SHP77 treated with DMSO at 0.1 percent for 48 hours (cell line): ENCODE results near the gene ZFPM1.
"Not testable (repeated sequence)": the region's sequence is repeated elsewhere in the genome, so short reads cannot be mapped to it uniquely, and the experiment has no call there.

Experiments
- DNase-seq: peaks from one replicate; lab custom pipeline; 2025; lab: John Stamatoyannopoulos, UW

Gene ZFPM1

DNA sequence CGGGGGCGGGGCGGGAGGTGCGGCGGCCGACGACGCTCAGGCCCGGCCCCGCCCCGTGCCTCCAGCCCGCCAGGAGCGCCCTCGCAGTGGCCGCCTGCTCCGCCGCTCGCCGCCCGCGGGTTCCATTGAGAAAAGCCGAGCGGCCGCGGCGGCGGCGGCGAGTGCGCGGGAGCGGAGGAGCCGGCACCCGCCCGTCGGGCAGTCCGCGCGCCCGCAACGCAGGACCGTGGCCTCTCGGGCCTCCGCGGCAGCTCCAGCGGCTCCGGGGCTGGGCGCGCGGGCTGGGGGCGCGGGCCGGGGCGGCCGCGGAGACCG is at the start of gene ZFPM1:
Gene ZFPM1, plus strand, starts transcription at position 64 of the 315 bp plus-strand sequence. CDS start 359 bp downstream, outside the sequence.
- no peak for DNase-seq

DNA sequence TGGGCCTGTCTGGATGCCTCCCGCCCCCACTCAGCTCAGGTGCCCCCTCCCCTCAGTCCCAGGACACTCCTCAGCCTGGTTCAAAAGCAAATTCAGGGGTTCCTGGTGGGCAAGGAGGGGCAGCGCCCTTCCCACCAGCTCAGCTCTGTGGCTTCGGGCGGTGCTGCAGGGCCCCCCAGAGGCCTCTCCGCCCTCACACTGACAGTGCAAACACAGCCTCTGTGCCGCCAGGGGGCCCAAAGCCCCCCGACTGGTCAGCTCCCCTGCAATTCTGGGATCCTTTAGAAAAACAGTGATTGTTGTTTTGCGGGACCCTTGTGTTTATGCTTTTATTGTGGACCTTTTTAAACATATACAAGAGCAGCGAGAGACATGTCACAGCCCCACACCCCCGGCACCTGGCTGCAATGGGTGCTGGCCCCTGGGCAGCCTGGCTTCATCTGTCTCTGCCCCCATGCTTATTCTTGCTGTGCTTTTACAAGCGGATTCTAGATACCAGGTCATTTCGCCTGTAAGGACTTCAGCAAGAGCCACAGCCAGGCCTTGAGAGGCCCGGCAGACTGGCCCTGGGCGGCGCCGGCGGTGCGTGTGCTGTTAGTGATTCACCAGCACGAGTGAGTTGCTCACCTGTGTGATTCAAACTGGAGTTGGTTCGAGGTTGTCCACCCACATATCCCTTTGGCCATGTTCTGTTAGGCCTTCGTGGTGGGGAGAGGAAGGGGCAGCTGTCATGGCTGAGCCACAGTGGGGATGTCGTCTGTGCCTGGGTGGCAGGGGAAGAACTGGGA is 49.1 kb upstream of the ZFPM1 start:
- no peak for DNase-seq

DNA sequence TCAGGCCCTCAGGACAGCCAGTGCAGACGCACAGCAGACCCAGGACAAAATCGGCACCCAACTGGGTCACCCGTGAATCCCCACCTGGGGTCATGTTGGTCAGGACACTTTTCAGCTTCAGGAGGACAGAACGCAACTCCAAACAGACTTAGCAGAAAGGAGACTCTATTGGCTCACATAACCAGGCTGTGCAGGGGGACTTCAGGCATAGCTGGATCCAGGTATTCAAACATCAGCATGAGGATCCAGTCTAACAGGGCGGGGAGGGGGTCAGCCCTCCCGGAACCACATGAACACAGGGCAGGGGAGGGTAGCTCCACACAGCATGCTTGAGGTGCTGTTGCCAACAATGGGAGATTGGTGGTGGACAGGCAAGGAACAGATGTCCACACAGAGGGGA is 48.3 kb upstream of the ZFPM1 start:
- DNase-seq: no peak

DNA sequence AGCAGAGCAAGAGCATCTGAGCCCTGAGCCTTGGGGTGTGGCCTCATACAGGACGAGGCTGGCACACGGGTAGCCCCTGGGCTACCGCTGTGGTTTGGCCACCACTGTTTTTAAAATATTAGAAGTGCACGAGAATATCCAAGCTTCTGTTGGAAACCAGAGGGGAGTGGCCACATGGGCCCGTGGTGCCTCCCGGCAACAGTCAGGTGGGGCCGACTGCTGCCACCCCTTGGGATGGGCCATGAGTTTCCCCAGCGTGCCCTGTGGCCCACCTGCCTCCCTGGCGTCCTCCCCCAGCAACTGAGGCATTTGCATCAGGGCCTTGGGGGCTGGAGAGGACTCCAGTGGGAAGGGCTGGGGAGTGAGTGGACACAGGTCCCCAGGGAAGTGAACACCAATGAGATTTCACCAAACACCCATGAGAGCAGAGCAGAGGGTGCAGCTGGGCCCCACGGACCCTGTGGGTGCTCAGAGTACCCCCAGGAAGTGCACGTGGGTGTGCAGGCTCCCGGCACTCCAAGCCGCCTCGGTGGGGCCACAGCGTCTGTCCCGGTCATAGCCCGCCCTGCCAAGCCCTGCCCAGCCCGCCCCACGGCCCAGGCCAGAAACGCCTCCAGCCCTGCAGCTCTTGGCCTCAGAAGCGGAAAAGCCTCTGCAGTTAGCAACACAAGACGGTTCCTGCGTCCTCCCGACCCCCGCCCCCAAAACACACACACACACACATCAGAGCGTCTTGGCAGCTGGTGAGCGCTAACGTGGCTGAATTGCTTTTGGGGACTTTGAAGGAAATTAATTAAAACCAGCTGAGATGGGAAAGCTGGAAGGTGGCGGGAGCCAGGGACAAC is 47.6 kb upstream of the ZFPM1 start:
- DNase-seq: no peak

DNA sequence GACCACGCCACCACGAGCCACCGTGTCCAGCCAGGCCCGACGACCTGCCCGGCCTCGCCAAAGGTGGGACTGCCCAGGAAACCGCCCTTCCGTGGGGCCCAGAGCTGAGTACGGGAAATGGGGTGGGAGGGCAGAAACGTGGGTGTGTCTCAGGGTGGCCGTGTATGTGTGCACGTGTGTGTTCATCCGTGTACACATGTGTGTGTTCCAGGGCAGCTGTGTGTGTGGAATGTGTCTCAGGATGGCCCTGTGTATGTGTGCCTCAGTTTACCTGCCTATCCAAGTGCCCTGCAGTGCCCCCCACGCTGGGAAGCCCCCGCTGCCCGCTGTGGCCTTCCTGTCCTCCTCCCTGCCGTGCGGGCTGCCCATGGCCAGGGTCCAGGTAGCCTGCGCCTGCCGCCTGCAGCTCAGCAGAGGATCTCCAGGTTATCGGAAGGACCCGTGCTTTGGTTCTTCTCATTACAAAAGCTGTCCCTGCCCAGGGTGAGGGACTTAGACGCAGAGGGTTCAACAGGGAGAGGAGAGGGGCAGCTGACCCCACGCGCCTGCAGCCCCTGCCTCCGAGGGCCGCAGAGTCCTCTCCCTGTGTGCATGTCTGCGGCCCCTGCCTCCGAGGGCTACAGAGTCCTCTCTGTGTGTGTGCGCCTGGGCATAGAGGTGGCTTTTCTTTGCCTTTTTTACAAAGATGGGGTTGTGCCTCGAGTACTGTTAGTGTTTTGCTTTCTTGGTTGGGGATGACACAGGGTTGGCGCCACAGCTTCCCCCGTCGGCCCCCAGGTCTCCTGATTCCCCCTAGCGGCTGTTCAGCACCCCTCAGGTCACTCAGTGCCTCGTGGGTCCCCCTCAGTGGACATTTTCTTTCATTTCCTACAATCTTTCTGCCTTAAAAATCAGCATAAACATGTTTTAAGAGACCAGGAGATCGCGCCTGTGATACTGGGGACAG is 46.7 kb upstream of the ZFPM1 start:
- DNase-seq: peak; percentile 26

DNA sequence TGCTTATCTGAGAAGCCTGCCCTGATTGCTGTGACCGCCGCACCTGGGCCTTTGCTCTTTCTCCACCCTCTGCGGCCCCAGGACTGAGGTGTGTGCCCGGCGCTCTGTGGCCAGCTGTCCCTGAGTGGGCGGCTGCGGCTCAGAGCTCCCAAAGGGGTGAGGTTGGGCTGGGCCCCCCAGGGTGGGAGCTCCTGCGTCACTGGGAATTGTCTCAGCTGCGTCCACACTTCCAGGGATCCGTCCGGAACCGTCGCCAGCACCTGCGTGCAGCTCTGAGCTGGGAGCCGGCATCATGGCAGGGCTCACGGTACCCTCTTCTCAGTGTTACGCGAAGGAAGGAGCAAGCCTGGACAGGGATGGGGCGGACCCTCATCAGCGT is 46.0 kb upstream of the ZFPM1 start:
- DNase-seq: no peak

DNA sequence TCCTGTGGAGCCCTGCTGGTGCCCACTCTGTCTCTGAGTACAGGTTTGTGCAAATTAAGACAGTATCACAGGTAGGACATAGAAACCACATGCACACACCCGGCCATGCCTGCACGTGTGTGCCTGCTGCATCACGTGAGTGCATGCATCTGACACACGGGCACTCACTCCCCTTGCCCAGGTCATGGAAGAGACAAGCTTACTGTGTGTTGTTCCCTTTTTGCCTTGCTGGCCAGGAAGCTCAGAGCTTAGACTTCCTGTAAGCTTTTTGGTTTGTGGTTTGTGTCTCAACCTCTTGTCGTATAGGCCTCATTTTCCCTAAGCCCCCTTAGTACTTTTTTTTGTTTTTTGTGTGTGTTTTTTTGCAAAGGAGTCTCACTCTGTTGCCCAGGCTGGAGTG is 45.3 kb upstream of the ZFPM1 start:
- no peak for DNase-seq

DNA sequence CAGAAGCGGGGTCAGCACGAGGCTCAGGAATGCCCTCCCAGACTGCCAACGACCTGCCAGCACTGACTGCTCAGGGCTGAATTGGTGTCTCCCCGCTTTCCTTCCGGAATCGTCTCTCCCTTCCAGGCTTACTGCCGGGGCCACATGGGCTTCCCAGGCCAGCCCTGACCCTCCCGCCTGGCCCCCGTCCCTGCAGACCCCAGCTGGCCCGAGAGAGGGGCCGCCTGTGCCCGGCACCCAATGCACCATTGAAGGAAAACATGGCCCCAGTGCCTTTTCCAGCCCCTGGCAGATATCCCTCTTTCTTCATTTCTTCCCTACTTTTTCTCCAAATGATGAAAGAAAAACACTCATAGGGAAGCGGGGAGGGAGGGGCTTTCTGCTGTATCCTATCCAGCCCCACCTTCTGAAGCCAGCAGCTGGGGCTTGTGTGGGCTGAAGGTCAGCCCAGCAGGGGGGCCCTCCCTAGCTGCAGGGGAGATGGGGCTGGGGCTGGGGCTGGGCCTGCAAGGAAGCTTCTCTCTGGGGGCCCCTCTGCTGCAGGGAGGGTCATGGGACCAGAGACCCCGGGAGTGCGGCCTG is 44.4 kb upstream of the ZFPM1 start:
- DNase-seq: no peak

DNA sequence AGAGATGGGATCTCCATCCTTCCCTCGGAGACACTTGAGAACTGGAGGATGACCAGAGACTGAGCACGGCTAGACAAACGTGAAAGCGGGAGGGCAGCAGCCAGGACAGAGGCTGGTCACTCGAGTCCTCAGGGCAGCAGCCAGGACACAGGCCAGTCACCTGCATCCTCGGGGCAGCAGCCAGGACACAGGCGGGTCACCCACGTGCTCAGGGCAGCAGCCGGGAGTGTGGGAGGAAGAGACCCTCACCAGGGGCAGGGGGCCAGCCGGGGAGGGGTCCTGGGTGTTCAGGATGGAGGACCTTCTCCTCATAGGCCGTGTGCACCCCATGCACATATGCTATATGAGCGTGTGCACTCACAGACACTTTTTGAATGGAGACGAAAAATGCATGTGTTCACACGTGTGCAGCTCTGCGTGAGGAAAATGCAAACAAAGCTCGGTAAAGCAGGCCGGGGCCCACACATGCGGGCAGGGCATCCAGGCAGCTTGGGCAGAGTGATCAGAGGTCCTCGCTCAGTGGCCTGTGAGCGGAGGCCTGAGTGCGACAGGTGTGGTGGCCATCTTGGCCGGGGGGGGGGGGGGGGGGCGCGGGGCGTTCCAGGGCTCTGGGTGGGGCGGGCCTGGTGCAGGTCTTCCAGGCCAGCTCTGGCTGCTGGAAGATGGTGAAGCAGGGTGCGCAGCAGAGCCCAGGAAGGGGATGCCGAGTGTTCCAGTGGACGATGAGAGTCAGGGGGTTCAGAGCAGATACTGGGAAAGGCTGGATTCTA is 43.6 kb upstream of the ZFPM1 start:
- DNase-seq: no peak

DNA sequence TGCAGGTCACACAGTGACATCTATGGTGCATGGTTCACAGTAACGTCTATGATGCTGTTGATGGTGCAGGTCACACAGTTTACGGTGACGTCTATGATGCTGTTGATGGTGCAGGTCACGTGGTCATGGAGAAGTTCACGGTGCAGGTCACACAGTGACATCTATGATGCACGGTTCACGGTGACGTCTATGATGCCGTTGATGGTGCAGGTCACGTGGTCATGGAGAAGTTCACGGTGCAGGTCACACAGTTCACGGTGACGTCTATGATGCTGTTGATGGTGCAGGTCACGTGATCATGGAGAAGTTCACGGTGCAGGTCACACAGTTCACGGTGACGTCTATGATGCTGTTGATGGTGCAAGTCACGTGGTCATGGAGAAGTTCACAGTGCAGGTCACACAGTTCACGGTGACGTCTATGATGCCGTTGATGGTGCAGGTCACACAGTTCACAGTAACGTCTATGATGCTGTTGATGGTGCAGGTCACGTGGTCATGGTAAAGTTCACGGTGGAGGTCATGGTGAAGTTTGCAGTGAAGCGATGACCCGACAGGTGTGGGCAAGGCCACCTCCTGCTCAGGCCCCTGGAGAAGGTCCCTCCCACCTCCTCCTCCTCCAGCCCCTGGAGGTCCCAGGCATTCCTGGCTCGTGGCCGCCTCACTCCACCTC is 42.6 kb upstream of the ZFPM1 start:
- DNase-seq: not testable (repeated sequence)

DNA sequence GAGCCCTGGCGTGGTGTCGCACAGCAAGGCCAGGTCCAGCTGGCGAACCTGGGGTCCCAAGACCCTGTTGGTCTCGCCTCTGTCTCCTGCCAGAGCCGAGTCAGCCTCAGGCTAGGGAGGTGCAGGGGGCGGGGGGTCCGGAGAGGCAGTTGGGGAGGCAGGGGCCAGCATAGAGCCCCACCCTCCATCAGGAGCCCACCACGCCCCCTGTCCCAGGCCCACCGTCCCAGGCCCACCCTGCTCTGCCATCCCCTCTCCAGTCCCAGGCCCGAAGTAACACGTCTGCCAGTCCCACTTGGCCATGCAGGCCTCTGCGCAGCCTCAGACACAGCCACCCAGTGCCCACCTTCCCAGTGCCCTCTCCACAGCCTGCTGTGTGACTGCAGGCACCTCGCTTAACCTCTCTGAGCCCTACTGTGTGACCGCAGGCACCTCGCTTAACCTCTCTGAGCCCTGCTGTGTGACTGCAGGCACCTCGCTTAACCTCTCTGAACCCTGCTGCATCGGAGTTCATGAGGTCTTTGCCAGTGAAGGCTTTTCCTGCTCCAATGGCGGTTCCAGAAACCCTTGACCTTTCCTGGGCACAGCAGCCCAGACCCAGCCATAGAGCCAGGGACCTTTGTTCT is 41.0 kb upstream of the ZFPM1 start:
- DNase-seq: no peak

DNA sequence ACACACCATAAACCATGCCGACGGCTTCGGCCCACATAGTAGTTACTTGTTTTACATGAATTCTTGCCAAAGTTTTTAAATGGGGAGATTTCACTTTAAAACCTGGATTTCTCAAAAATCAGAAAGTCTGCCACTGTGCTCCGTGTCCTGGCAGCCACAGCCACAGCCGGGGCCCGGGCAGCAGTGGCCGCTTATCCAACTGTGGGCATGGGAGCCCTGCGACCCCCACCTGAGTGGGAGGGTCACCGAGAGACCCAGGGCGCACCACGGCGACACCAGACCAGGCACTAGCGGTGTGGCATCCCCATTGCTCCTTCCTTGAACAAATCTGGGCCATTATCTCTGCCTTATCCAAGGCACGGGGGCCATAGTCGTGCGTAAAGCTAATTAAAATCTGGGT is 40.3 kb upstream of the ZFPM1 start:
- no peak for DNase-seq

DNA sequence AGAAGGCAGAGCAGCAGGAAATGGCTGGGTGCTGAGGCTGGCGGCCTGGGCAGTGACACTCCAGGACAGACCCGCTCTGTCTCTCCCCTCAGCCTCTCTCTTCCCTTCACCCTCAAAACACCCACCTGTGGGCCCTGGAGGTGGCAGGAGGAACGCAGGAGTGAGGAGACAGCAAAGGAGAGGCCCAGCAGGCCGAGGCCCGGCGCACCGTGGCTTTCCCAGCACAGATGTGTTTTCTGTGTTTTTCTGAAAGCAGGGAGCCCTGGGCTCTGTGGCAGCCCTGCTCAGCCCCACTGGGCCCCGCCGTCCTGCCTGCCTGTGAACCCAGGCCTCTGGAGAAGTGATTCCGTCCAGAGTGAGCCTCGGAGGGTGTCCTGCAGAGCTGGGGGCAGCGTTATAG is 39.8 kb upstream of the ZFPM1 start:
- DNase-seq: no peak

DNA sequence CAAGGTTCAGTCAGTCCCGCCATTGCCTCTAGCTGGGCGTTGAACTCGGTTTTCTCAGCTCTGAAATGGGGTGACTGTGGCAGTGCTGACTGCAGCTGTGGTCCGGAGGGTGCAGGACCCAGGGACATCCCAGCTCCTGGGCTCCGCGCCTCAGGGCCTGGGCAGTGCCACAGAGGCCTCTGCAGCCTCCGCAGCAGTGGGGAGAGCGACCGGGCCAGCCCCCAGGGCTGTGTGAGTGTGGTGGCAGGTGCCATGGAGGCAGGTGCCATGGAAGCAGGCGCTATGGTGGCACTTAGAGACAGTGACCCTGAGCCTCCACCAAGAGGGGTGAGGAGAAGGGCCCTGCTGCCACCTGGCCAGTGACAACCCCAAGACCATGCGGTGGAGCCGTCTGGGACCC is 39.4 kb upstream of the ZFPM1 start:
- DNase-seq: no peak

DNA sequence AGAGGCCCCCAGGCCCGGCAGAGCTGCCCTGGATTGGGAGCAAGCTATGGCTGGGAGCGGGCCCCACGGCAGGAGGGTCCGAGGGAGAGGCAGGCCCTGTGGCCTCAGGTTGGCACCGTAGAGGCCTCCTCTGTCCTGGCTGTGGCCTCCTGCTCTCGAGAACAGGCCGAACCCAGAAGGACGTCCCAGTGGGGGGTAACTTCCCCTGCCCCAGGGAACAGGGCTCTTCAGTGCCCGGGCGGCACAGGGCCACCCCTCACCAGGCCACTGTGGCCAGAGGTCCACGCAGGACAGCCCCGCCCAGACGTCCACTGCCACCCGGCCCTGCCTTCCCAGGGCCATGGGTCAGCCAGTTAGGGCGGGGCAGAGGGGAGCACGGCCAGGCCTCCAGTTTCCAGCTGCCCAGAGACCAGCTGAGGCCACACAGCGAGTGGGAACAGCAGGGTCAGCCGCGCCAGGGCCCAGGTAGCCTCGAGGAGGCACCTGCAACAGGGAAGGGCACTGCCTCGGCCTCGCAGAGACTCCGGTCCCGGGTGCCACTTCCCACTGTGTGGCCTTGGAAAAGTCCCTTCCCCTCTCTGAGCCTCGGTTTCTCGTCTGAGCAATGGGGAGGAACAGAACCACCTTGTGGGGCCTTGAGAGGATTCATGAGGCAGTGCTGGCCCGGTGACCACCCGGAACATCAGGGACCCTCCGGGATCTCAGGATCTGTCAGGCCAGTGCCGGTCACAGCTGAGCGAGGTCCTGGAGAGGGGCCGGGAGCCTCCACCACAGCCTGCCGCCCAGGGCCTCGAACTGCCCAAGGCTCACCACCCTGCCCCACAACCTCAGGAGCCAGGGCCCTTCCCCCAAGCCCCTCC is 38.3 kb upstream of the ZFPM1 start:
- DNase-seq: no peak

DNA sequence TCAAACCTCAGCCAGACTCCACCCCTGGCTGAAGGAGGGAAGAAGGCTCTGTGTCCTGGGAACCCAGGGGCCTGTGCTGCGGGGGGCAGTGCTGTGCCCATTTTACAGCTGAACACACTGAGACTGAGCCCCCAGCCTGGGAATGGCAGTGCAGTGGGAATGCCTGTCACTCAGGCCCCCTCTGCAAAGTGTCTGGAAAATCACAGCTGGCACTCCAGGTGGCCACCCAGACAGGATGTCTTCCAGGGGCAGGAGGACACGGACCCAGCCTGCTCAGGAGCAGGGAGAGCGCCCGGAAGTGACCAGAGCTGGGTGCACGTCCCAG is 37.7 kb upstream of the ZFPM1 start:
- DNase-seq: no peak

DNA sequence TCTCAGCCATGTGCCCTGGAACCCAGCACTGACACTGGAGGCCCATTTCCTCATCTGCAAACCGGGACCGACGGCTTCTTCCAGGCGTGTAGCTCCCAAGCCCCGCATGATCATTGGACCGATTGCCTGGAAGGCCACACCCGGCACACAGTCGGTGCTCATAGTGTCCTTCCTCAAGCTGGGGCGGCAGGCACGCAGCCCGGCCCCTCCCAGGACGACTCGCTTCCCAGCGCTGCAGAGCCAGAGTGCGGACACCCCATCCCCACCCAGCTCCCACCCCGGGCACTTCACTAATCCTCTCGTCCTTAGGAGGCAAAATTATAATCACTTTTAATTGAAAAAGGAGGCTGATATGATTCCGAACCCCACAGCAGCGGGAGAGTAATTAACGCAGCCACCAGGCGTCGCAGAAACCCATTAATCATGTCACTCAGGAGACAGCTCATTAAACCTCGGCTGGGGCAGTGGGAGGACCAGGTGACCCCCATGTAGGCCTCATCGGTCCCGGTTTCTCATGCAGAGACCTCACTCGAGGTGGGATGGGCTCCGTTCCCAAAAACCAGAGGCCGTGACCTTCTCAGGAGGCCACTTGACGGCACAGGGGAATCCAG is 37.3 kb upstream of the ZFPM1 start:
- DNase-seq: no peak

DNA sequence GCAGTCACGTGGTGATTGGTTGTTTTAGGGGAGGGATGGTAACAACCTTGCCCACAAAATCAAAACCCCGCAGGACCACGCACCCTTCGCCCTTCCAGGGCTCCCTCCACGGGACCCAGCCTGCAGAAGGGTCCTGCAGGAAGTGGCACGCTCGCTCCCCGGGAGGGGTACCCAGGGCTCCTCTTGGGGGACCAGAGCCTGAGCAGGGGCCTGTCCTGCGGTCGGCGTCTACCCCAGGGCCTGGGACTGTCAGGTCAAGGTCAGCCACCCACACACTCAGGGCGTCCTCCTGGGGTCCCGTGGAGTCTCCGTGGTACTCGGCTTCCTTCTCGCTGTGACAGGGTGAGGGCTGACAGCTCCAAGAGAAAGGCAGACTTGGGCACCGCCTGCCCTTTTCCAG is 36.4 kb upstream of the ZFPM1 start:
- DNase-seq: no peak
